HG02571 (cell line): ENCODE data around the gene NOX4.

ENCODE experiments used
- ATAC-seq: cut with Tn5 transposase; IDR thresholded peaks from one replicate; pipeline ENCODE4 v1.9.1; 2021; ENCODE audit warnings: mild to moderate bottlenecking, moderate library complexity; ENCODE audit not compliant: unreplicated experiment

The NOX4 gene

DNA sequence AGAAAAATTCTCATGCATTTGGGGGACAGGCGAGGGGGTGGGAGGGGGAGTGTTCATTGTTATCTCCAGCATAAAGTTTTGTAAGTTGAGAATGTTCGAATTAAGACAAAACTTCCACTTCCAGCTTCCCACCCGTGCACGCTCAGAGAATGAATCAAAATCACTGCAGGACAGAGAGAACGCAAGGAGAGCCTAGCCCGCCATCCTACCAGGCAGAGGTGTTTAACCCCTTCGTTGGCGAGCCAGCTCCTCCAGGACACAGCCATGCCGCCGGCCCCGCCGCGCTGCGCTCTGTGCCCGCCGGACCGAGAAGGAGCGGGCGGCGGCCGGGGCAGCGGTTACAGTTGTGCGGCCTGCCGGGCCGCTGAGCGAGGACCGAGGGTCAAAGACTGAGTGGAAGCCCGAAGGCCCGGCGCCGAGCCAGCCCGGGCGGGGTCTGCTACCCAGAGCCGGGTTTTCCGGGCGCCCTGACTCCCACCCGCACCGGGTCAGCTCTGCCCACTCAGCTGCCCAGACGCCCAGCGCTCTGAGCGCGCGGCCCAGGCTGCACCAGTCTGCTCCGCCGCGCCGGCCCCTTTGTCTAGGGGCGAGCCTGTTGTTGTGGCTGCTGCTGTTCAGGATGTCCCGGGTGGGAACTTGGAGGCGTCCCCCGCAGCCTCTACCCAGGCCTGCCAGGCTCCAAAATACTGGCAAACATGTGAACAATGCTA is at the start of gene NOX4:
Gene NOX4, minus strand, starts transcription at position 395 of the 710 bp plus-strand sequence. Its CDS starts 129 bp downstream, at position 266.
- ATAC-seq: no peak

DNA sequence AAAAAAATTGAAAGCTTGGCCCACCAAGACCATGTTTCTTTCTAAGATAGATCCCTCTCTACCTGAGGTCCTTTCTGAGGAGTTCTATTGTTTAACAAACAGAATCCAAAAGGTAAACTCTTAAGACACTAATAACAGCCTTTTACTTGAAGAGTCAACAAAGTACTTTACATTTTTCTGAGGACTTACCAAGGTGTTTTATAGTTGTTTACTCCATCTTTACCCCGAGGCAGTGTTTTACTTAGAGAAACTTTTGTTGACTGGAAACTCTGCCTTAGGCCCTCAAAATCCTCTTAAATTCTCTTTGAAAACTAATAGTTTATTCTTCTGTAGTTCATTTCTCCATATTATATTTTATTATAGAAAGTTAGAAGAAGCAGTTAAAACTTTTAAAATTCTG is 49.7 kb upstream of the NOX4 start:
- ATAC-seq: no peak

DNA sequence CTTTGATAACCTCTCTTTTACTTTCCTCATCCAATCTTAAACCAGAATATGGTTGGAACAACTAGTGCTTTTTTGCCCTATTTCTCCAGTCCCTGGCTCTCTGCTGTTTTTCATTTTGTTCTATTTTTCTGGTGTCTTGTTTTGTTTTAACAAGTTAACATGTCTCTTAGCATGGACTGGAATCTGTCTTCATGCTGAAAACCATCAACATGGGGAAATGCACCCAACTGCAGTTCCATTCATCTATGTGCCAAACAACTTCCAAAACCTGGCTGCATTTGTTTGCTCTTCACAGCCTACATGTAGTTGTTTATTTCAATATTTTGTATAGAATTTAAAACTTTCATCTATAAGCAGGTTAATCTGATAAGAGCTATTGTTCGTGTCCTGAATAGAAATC is 46.8 kb upstream of the NOX4 start:
- ATAC-seq: no peak

GRCh38 chr11:89536926-89537325 is 45.8 kb upstream of the NOX4 start:
- ATAC-seq: no peak

- ATAC-seq: no peak
Observed at GRCh38 chr11:89535221-89535620, 44.0 kb upstream of the NOX4 start.

DNA sequence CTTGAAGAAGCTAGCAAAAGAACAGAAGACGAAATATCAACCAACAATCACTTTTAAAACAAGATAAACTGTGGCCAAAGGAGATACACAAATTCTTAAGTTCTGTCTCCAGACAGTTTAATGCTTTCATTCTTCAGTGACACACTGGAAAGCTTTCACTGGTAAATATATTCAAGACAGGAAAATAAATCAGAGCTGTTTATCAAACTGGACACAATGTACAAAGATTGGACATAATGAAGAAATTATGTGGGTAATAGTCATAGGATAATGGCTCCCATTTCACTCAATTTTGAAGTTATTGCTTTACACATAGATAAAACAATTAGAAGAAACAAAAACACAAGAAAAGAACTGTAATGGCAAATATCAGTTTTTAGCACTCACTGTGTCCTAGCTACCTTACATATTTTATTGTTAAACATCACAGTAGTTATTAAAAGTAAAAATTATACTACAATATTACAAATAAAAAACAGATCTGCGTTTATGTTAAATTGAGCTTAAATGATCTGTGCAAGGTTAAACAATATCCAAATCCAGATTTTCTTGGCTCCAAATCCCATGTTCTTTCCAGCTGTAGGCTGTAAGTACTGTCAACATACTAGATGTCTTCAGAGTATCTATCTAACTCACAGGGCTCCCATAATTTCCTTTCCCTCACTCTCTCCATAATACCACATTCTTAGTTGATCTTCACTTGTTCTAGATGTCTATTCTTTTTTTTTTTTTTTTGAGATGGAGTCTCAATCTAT is 38.6 kb upstream of the NOX4 start:
- ATAC-seq: no peak

DNA sequence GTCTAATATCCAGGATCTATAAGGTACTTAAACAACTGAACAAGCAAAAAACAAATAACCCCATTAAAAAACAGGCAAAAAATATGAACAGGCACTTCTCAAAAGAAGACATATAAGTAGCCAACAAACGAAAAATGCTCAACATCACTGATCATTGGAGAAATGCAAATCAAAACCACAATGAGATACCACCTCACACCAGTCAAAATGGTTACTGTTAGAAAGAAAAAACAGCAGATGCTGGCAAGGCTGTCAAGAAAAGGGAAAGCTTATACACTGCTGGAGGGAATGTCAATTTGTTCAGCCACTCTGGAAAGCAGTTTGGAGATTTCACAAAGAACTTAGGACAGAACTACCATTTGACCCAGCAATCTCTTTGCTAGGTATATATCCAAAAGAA is 30.6 kb upstream of the NOX4 start:
- no peak for ATAC-seq

- ATAC-seq: no peak
Observed at GRCh38 chr11:89521294-89521693, 30.1 kb upstream of the NOX4 start.

- ATAC-seq: no peak
Observed at GRCh38 chr11:89516496-89516895, 25.3 kb upstream of the NOX4 start.

DNA sequence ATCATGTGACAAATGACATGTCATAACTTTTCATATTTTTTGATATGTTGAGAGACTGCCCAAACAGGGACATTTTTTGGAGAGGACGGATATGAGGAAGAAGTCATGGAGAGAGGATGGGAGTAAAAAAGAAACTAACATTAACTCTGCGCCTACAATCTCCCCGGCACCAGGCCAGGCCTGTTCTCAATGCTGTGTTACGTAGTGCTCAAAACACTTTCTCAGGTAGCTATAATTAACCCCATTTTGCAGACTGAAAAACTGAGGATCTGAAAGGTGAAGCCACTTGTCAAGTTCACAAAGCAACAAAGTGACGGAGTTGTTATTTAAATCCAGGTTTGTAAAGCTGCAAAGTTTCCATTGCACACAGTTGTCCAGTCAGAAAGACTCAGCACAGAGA is 17.4 kb upstream of the NOX4 start:
- ATAC-seq: no peak

DNA sequence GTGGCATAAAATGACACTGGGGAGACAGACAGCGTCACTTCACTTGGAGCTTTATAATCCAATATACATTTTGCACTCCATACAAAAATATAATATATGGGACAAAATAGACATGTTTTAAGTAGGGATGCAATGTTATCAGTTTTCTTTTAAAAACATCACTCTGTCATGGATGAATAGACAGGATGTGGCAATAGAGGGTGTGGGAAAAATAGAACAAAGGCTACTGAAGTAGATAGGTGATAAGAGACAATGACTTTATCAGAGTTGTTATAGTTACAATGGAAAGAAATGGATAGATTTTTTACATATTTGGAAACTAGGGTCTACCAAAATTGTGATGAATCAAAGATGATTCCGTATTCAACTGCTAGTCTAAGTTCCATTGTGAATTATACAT is 13.1 kb upstream of the NOX4 start:
- no peak for ATAC-seq

DNA sequence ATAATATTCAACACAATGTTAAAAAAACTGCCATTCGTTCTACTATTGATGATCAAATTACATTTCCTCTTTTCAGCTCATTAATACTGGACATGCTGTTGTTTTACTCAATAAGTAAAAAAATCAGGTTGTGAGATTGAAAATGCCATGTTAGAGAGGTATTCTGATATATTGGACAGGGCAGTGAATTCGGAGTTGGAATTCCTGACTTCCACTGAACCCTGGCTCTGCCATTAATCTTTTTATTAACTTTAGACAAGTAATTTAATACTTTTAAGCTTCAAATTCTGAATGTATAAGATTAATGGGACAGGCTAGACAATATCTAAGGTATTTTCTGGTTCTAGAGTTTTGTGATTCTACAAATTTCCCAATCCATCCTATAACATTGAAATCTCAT is 12.2 kb upstream of the NOX4 start:
- no peak for ATAC-seq

GRCh38 chr11:89502301-89502700 is 11.1 kb upstream of the NOX4 start:
- ATAC-seq: no peak

DNA sequence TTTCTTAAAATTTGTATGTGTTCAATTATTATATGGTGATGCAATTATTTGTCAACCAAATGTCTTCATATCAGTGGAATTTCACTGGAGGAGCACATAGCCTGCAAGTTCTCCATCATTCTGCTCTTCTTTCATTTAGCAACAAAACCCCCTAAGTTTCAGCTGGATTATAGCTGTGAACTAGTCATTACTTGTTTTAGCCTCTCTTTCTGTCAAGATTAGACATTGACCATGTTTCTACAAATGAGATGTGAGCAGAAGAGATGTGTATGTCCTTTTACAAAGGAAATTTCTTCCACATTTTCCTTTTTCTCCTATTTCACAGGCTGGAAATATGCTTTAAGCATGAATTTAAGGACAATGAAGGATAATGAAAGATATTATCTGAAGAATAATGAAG is 9.2 kb upstream of the NOX4 start:
- no peak for ATAC-seq

DNA sequence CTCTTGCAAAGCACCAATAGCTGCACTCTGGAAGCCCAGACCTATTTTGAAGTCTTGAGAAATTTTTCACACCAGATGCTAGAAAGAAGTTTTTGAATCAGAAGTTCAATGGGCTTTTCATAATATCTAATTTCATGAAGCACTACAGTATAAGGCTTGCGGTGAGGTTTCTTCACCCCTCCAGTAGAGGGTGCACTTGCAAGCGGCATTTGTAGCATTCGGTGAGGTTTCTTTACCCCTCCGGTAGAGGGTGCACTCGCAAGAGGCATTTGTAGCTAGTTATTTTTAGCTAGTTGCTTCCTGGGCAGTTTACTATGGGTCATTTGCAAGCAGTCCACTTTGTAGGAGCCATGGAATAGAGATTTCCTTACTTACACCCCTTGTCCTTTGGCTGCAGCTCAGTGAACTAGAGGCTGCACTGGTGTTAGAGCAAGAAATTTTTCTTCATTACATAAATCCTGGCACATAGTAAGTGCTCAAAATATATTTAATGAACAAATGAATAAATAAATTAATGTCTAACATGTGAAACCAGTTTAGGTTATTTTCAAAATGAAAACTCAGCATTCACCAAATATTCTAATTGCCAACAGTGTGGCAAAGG is 7.8 kb upstream of the NOX4 start:
- ATAC-seq: no peak

DNA sequence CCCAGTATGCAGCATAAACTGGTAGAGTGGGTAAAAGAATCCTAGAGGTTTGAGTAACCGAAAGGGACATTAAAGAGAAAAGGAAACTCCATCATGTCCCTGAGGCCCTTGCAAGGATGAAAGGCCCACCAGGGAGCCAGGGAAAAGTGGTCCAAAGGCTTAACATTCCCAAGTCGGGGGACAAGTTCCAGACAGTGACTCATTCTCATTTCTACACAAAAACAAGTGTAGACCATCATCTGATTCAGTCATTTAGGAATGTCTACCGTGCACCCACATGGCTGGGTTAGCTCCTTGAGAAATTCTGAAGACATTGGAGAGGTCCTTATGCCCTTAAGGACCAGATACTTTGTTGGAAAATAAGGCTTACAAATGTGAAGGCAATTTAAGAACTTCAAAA is 4.8 kb upstream of the NOX4 start:
- no peak for ATAC-seq

- ATAC-seq: no peak
Observed at GRCh38 chr11:89493431-89493830, 2.3 kb upstream of the NOX4 start.

- ATAC-seq: no peak
Observed at GRCh38 chr11:89490602-89490980, 584 bp downstream of the NOX4 start.

DNA sequence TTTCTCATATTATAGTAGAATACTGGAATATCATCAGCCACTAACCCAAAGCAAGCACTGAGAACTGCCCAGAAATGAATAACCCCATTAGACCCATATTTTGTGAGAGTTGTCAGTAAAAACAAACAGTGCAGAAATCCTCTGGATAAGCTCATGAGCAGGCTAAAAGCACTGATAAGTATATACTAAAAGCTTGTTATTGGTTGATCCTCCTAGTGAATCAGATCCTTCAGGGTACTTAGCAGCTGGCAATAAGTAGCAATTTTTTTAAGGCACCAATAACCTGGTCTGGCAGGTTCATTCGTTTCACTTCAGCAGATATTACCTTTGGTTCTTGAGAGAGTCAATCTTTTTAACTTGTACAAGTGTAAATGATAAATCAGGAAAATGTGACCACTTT is 1.2 kb downstream of the NOX4 start:
- ATAC-seq: no peak

DNA sequence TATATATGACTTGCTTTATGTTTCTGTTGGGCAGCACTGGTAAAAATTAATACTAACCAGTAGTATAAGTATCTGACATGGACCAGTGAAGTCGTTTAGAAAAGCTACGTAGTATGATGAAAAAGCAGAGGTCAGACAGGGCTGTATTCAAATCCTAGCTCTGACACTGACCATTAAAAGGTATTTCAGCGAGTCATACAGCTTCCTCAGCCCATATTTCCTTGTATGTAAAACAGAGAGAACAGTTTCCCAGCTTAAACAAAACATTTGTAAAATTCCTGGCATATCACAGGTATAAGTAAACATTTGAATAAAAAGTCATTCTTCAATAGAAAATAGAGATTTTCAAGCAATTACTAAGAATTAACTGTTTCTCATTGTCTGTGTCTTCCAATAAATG is 4.2 kb downstream of the NOX4 start:
- no peak for ATAC-seq

- no peak for ATAC-seq
Observed at GRCh38 chr11:89484896-89485295, 6.3 kb downstream of the NOX4 start.

DNA sequence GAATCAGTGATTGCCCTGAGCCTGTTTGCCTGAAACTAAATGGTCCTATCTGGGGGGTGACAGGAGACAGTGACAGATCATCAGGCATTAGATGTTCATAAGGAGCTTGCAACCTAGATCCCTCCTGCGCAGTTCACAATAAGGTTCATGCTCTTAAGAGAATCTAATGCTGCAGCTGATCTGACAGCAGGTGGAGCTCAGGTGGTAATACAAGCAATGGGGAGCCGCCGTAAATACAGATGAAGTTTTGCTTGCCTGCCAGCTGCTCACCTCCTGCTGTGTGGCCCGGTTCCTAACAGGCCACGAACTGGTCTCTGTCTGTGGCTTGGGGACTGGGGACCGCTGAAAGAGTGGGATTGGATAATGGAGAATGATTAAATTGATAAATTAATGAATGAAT is 14.0 kb downstream of the NOX4 start:
- ATAC-seq: no peak
